Measurements from ENCODE around the gene ARID1B.
"Not testable (repeated sequence)": the region's sequence is repeated elsewhere in the genome, so short reads cannot be mapped to it uniquely, and the experiment has no call there.

The ARID1B gene

GRCh38 chr6:157144859-157145568 lies 367.8 kb downstream of the ARID1B start:
- no peak for DNase-seq (ENCODE audit: extremely low read depth in 1 of 2, low read depth in 1 of 2)

GRCh38 chr6:157145656-157146285 lies 368.6 kb downstream of the ARID1B start:
- DNase-seq (ENCODE audit: extremely low read depth in 1 of 2, low read depth in 1 of 2) = no peak

GRCh38 chr6:157147054-157148026 lies 370.2 kb downstream of the ARID1B start:
- DNase-seq (ENCODE audit: extremely low read depth in 1 of 2, low read depth in 1 of 2) = not testable (repeated sequence)

GRCh38 chr6:157148391-157149323 lies 371.5 kb downstream of the ARID1B start:
- DNase-seq (ENCODE audit: extremely low read depth in 1 of 2, low read depth in 1 of 2) = no peak

DNA sequence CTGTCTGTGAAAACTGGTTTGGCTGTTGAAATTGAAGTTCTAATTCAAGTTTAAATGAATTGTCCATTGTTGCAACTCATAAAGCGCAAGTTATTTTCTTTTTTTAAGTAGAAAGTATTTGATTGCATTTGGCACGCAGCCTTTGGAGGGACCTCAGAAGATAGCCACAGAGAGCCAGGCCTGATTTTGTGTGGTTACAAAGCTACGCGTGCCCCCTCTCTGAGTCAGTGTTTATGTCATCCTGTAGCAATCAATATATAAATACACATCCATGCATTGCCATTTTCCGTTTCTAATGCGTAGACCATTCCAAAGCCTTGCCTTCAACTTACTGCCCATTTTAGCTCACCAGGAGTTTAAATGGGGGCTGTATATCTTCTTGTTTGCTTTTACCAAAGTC lies 372.9 kb downstream of the ARID1B start:
- DNase-seq (ENCODE audit: extremely low read depth in 1 of 2, low read depth in 1 of 2) = no peak

DNA sequence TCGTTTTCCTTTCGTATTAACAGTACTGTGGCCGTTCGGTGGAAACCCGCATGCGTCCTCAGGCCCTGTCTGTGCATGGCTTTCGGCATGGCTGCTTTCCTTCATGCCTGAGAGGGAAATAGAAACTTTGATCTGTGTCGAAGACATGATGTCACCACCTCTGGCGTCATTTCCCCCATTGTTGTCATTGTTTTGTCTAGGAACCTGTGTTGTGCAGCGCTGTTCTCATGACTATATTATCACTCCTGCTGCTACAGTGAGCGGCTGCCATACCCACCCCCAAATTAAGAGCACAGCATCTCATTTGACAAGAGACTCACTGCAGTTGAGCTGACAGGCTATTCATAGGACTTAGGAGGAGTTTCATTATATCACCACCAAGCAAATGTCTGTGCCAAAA lies 373.9 kb downstream of the ARID1B start:
- no peak for DNase-seq (ENCODE audit: extremely low read depth in 1 of 2, low read depth in 1 of 2)

- no peak for DNase-seq (ENCODE audit: extremely low read depth in 1 of 2, low read depth in 1 of 2)
These were observed 374.8 kb downstream of the ARID1B start for GRCh38 chr6:157151989-157152388.

- DNase-seq (ENCODE audit: extremely low read depth in 1 of 2, low read depth in 1 of 2) = no peak
These were observed 375.4 kb downstream of the ARID1B start for GRCh38 chr6:157152556-157152955.

- DNase-seq (ENCODE audit: extremely low read depth in 1 of 2, low read depth in 1 of 2) = no peak
These were observed 378.6 kb downstream of the ARID1B start for GRCh38 chr6:157155804-157156203.

DNA sequence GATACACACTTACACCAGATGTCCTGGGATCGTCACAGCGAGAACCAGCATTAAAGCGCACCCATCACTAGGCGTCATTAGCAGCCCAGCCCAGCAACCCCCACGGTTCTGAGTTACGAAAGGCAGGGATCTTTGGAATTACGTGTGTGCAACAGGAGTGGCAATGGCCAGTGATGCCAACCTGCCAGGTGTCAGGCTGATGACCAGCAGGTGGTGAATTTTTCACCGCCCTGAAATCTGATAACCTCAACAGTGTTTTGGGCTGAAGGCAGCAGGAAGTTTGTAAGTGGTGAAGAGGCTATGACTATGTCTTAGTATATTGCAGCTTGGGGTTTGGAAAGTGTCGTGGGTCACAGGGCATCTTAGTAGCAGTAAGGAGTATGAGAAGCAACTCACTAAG lies 380.1 kb downstream of the ARID1B start:
- DNase-seq (ENCODE audit: extremely low read depth in 1 of 2, low read depth in 1 of 2) = no peak

DNA sequence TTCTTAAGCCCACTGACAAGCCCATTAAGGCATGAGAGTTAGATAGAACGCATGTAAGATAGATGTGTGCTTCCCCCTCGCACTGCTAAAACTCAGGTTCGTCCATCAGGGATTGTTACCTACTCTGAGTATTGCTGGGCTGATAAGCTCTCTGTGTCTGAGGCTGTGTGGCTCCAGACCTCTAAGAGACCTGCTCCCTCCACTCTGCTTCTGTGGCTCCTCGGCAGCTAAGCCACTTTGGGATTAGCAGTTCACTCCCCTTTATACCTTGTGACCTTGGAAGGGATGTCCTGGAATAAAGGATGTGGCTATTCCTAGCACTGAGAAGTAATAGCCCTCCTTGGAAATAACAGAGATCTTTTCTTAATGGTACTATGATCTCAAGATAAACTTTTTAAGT lies 381.3 kb downstream of the ARID1B start:
- no peak for DNase-seq (ENCODE audit: extremely low read depth in 1 of 2, low read depth in 1 of 2)

DNA sequence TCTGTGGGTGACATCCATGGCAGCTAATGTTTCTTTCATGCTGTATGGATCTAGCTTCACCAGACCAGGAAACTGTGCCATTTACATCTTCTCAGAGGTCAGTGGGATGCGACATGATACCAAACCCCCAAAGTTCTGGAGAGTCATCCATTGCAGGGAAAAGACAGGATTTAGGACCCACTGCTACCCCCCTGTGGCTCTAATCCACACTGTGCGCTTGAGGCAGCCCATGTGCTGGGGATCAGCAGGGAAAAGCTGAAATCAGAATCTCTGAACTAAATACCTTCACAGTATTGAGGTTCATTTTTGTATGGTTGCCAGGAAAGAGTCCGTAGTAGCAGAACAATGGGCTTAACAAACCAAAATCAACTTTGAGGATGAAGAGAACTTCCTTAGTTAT lies 381.7 kb downstream of the ARID1B start:
- DNase-seq (ENCODE audit: extremely low read depth in 1 of 2, low read depth in 1 of 2) = no peak

GRCh38 chr6:157159348-157159747 lies 382.2 kb downstream of the ARID1B start:
- no peak for DNase-seq (ENCODE audit: extremely low read depth in 1 of 2, low read depth in 1 of 2)

DNA sequence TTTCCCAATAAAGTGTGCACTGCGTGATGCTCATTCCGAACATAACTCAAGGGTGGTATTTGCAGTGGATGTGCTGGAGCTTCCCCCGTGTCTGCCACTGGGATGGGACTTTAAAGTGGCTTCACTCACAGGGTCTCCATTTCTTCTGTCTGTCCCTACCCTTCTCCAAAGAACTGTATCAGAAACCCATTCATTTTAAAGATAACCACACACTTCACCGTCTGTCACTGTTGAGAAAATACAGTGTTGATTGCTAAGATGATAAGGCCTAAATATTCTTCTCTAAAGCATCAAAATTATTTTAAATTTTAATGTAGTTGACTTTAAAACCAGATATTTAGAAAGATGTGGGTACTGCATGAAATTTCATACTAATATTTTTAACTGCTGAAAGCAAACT lies 384.7 kb downstream of the ARID1B start:
- no peak for DNase-seq (ENCODE audit: extremely low read depth in 1 of 2, low read depth in 1 of 2)

- DNase-seq (ENCODE audit: extremely low read depth in 1 of 2, low read depth in 1 of 2) = no peak
These were observed 385.7 kb downstream of the ARID1B start for GRCh38 chr6:157162766-157163433.

DNA sequence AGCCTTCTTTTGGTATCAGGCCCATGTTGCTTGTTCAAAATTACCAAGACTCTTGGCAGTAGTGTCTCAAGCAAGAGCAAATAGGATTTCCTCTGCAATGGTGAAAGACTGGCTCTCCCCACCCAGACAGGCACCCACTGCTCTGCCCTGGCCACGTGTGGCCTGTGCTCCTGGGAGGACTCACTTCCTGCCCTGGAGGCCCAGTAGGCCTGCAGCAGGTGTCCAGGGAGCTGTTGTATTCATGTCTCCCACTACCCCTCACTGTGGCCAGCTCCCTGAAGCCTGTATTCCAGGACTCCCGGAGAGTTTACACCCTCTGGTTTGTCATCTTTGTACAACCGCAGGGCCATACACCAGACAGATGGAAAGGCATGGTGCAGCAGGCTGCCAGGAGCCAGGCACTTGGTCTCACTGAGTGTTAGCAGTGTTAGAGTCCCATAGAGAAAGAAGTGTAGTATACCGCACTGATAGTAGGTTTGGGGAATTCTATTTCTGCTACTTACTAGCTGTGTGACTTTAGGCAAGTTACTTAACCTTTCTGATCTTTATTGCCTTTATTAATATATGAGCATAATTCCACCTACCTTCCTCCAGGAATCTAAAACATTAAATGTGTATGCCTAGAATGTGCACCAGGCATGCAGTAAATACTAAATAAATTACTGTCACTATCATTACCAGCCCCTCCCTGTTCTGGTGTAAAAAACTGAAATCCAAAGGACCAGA lies 386.4 kb downstream of the ARID1B start:
- DNase-seq (ENCODE audit: extremely low read depth in 1 of 2, low read depth in 1 of 2) = no peak

DNA sequence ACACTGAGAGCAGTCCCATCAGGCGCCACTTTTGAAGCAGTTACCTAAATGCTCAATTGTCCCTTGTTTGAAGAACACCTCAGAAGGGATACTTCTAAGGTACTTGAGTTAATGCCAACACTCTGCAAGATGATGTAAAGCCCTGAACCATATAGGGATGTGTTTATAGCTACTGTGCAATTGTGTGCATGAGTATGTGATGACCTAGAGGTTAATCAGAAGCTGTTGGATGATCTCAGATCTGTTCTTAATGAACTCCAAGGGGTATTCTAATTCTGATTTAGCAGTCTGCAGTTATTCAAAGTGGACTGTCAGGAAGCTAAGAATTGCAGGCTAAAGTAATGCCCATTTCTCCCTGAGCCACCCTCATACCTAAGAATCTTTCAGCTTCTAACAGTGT lies 387.8 kb downstream of the ARID1B start:
- no peak for DNase-seq (ENCODE audit: extremely low read depth in 1 of 2, low read depth in 1 of 2)

DNA sequence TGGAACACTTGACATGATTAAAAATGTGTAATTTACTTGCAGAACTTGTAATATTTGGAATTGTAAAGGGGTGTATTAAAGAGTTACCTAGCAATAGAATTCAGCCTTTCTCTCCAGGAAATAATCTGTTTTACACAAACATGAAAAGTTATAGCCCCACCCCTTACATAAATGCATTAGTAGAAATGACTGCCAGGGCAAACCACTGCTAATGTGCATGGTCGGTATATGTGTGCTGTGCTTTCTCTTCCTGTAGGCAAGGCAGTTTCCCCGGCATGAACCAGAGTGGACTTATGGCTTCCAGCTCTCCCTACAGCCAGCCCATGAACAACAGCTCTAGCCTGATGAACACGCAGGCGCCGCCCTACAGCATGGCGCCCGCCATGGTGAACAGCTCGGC lies 389.6 kb downstream of the ARID1B start:
- no peak for DNase-seq (ENCODE audit: extremely low read depth in 1 of 2, low read depth in 1 of 2)

DNA sequence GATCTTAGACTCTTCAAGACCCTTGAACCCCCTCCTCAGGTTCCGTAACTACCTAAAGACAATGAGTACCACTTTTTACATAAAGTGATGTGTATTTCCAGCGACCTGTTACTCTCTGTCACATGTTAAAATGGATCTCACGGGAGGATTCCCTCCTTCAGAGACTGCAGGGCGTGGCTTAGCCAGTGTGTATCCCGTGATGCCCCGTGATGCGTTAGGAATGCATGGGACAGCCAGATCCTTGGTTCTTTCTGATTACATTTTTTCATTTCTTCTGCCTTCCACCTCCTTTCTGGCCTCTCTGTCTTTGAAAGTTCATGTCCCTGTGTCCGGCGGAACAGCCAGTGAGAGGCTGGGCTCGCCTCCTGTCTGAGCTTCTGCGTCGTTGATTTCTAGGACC lies 390.7 kb downstream of the ARID1B start:
- DNase-seq (ENCODE audit: extremely low read depth in 1 of 2, low read depth in 1 of 2) = no peak
